WTC11 (cell line): ENCODE data around the gene KIF26A. TPM values are rescaled to one million over a fixed set of nuclear protein-coding genes. Genes with fewer than 3 reads are reported as not detected.

Source experiments
- ATAC-seq: fragments of 200-7000 bp; cut with Tn5 transposase; 2 replicates; pipeline ENCODE4 v1.10.0; 2021; ENCODE audit warnings: mild to moderate bottlenecking, moderate library complexity
- CTCF ChIA-PET: fragments of 300-600 bp; sonication (Branson Sonifier 250); formaldehyde crosslinking; loops from one replicate; lab custom pipeline; 2021; ENCODE audit warnings: antibody characterized with exemption; lab: Charles Lee
- POLR2A ChIA-PET: fragments of 350-600 bp; sonication (Branson Sonifier 250); formaldehyde crosslinking; loops from one replicate; lab custom pipeline; 2021; ENCODE audit warnings: antibody characterized with exemption; lab: Charles Lee
- DNase-seq: peaks from one replicate; pipeline ENCODE4 v3.0.0; 2021; ENCODE audit warnings: low spot score
- H3K27ac Mint-ChIP-seq: 2 replicates; pipeline ENCODE4 v1.8.0; 2021; ENCODE audit warnings: mixed read lengths
- H3K27me3 Mint-ChIP-seq: 2 replicates; pipeline ENCODE4 v1.8.0; 2021; ENCODE audit warnings: low read depth, mild to moderate bottlenecking, moderate library complexity, mixed read lengths
- H3K36me3 Mint-ChIP-seq: 2 replicates; pipeline ENCODE4 v1.8.0; 2021; ENCODE audit warnings: mixed read lengths
- H3K4me1 Mint-ChIP-seq: 2 replicates; pipeline ENCODE4 v1.8.0; 2022; ENCODE audit warnings: mixed read lengths
- H3K4me3 Mint-ChIP-seq: 2 replicates; pipeline ENCODE4 v1.8.0; 2021; ENCODE audit warnings: mild to moderate bottlenecking, moderate library complexity, mixed read lengths
- H3K9me3 Mint-ChIP-seq: 2 replicates; pipeline ENCODE4 v1.8.0; 2021; ENCODE audit warnings: mixed read lengths
- CREB1 ChIP-seq: sonication (generic); formaldehyde crosslinking; IDR thresholded peaks from 2 replicates; pipeline ENCODE4 v1.8.0; 2023; ENCODE audit warnings: mild to moderate bottlenecking, missing genetic modification reagents
- CTCF ChIP-seq: fragments of 200-600 bp; IDR thresholded peaks from 2 replicates; pipeline ENCODE4 v1.8.0; 2022; ENCODE audit warnings: antibody characterized with exemption
- E2F1 ChIP-seq: sonication (generic); formaldehyde crosslinking; IDR thresholded peaks from 2 replicates; pipeline ENCODE4 v1.8.0; 2022; ENCODE audit warnings: mild to moderate bottlenecking, missing genetic modification reagents
- ESRRA ChIP-seq: sonication (generic); formaldehyde crosslinking; IDR thresholded peaks from 2 replicates; pipeline ENCODE4 v1.8.1; 2022; ENCODE audit warnings: mild to moderate bottlenecking, missing genetic modification reagents, borderline replicate concordance
- ETV6 ChIP-seq: sonication (generic); formaldehyde crosslinking; IDR thresholded peaks from 2 replicates; pipeline ENCODE4 v1.8.1; 2022; ENCODE audit warnings: mild to moderate bottlenecking, missing genetic modification reagents
- GTF2I ChIP-seq: fragments of 250-450 bp; sonication (Bioruptor Pico); conservative IDR thresholded peaks from 2 replicates; pipeline ENCODE4 v1.4.0; 2021; ENCODE audit warnings: mild to moderate bottlenecking
- JUN ChIP-seq: sonication (generic); formaldehyde crosslinking; IDR thresholded peaks from 2 replicates; pipeline ENCODE4 v1.8.0; 2023; ENCODE audit warnings: mild to moderate bottlenecking, missing genetic modification reagents
- NR2C2 ChIP-seq: sonication (generic); formaldehyde crosslinking; IDR thresholded peaks from 2 replicates; pipeline ENCODE4 v1.8.0; 2022; ENCODE audit warnings: mild to moderate bottlenecking, missing genetic modification reagents
- RELA ChIP-seq: sonication (generic); formaldehyde crosslinking; IDR thresholded peaks from 2 replicates; pipeline ENCODE4 v1.8.1; 2022; ENCODE audit warnings: missing genetic modification reagents, mild to moderate bottlenecking, borderline replicate concordance
- RORB ChIP-seq: fragments of 250-450 bp; sonication (Bioruptor Pico); IDR thresholded peaks from 2 replicates; pipeline ENCODE4 v1.9.0; 2021; ENCODE audit warnings: mild to moderate bottlenecking
- SMAD3 ChIP-seq: sonication (generic); formaldehyde crosslinking; IDR thresholded peaks from 2 replicates; pipeline ENCODE4 v1.8.0; 2022; ENCODE audit warnings: missing genetic modification reagents, mild to moderate bottlenecking, borderline replicate concordance
- SMAD4 ChIP-seq: sonication (generic); formaldehyde crosslinking; IDR thresholded peaks from 2 replicates; pipeline ENCODE4 v1.8.0; 2022; ENCODE audit warnings: mild to moderate bottlenecking, missing genetic modification reagents
- ZNF232 ChIP-seq: sonication (generic); formaldehyde crosslinking; IDR thresholded peaks from 2 replicates; pipeline ENCODE4 v1.8.0; 2022; ENCODE audit warnings: mild to moderate bottlenecking, missing genetic modification reagents
- ZNF317 ChIP-seq: sonication (generic); formaldehyde crosslinking; IDR thresholded peaks from 2 replicates; pipeline ENCODE4 v1.8.1; 2023; ENCODE audit warnings: low read depth, mild to moderate bottlenecking, moderate library complexity, missing genetic modification reagents, borderline replicate concordance
- ZNF671 ChIP-seq: fragments of 250-450 bp; sonication (Bioruptor Pico); IDR thresholded peaks from 2 replicates; pipeline ENCODE4 v1.8.0; 2021; ENCODE audit warnings: mild to moderate bottlenecking
- total RNA-seq: library from RNA; stranded (reverse); gene quantifications from 3 replicates; pipeline ENCODE4 v1.2.3, GENCODE V29; 2021
- TF ChIP-seq, protein P1 (sequence below): sonication (generic); formaldehyde crosslinking; IDR thresholded peaks from 2 replicates; pipeline ENCODE4 v1.8.1; 2022; ENCODE audit warnings: mild to moderate bottlenecking, moderate library complexity, missing genetic modification reagents
- TF ChIP-seq, protein P2 (sequence below): fragments of 250-450 bp; sonication (Bioruptor Pico); IDR thresholded peaks from 2 replicates; pipeline ENCODE4 v1.9.0; 2021; ENCODE audit warnings: mild to moderate bottlenecking
- TF ChIP-seq, protein P3 (sequence below): sonication (generic); formaldehyde crosslinking; IDR thresholded peaks from 2 replicates; pipeline ENCODE4 v1.8.1; 2023; ENCODE audit warnings: mild to moderate bottlenecking, missing genetic modification reagents
- TF ChIP-seq, protein P4 (sequence below): fragments of 250-450 bp; sonication (Bioruptor Pico); IDR thresholded peaks from 2 replicates; pipeline ENCODE4 v1.9.0; 2021; ENCODE audit warnings: mild to moderate bottlenecking, borderline replicate concordance
- TF ChIP-seq, protein P5 (sequence below): fragments of 250-450 bp; sonication (Bioruptor Pico); IDR thresholded peaks from 2 replicates; pipeline ENCODE4 v1.9.0; 2021; ENCODE audit warnings: moderate library complexity, mild to moderate bottlenecking, inconsistent platforms, borderline replicate concordance

The KIF26A gene
- total RNA-seq, 1 experiment from 2014 or later = 53.4 TPM

DNA sequence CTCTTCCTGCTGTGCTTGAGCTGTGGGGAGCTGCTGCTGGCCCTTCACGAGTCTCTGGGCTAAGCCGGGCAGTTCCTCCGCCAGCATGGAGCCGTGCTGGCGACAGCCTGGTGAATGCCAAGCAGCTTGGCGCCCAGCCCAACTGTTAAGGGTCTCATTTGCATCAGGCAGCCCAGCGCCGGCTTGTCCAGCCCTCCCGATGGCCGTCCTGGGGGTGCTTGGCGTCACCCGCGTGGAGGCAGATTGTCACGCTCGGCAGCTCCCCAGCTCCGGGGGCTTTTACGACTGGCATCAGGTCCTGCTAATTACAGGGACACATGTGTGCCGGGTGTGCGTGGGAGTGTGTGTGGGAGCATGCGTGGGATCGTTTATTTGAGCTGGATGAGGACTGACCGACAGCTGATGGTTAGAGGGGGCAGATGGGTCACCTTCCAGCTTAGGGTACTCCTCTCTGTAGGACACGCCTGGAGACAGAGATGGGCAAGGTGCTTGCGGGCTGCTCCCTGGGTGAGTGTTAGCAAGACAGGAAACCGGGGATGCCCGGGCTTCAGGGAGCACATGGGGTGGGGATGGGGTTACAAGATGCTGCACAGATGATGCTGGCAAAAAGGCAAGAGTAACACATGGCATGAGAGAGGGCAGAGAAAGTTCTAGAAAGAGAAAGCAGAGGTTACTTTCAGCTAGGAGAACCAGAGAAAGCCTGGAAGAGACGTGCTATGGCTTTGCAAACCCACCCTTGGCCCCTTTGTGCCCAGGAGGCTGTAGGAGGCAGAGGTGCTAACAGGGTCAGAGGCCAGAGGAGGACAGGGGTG lies 64.1 kb downstream of the KIF26A start:
- ATAC-seq = no peak
- Mint-ChIP-seq H3K27me3 (no peaks in the 10 kb centered on the region), H3K36me3 (no peaks in the 10 kb centered on the region), H3K4me1 (no peaks in the 10 kb centered on the region), H3K27ac (no peak overlapping the region), H3K9me3 (no peaks in the 10 kb centered on the region), H3K4me3 (no peak overlapping the region)
- TF ChIP-seq NR2C2 (CRISPR knock-in tag) = no peak
- no peak for TF ChIP-seq ZNF671
- no peak for TF ChIP-seq RELA (CRISPR knock-in tag)
- TF ChIP-seq CREB1 (CRISPR knock-in tag) = no peak
- TF ChIP-seq JUN (CRISPR knock-in tag) = no peak
- no peak for TF ChIP-seq E2F1 (CRISPR knock-in tag)
- TF ChIP-seq, protein P1, sequence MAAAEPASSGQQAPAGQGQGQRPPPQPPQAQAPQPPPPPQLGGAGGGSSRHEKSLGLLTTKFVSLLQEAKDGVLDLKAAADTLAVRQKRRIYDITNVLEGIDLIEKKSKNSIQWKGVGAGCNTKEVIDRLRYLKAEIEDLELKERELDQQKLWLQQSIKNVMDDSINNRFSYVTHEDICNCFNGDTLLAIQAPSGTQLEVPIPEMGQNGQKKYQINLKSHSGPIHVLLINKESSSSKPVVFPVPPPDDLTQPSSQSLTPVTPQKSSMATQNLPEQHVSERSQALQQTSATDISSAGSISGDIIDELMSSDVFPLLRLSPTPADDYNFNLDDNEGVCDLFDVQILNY (CRISPR knock-in tag) = no peak
- no peak for TF ChIP-seq ZNF232 (CRISPR knock-in tag)
- TF ChIP-seq, protein P2, sequence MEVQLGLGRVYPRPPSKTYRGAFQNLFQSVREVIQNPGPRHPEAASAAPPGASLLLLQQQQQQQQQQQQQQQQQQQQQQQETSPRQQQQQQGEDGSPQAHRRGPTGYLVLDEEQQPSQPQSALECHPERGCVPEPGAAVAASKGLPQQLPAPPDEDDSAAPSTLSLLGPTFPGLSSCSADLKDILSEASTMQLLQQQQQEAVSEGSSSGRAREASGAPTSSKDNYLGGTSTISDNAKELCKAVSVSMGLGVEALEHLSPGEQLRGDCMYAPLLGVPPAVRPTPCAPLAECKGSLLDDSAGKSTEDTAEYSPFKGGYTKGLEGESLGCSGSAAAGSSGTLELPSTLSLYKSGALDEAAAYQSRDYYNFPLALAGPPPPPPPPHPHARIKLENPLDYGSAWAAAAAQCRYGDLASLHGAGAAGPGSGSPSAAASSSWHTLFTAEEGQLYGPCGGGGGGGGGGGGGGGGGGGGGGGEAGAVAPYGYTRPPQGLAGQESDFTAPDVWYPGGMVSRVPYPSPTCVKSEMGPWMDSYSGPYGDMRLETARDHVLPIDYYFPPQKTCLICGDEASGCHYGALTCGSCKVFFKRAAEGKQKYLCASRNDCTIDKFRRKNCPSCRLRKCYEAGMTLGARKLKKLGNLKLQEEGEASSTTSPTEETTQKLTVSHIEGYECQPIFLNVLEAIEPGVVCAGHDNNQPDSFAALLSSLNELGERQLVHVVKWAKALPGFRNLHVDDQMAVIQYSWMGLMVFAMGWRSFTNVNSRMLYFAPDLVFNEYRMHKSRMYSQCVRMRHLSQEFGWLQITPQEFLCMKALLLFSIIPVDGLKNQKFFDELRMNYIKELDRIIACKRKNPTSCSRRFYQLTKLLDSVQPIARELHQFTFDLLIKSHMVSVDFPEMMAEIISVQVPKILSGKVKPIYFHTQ (CRISPR knock-in tag) = no peak
- no peak for TF ChIP-seq ESRRA (CRISPR knock-in tag)
- TF ChIP-seq GTF2I = no peak
- TF ChIP-seq RORB (CRISPR knock-in tag) = no peak
- ChIA-PET CTCF (no interaction called here), POLR2A (interaction anchor here (0.6 kb wide), 1 partner anchor 12 kb away, joined by 3 read pairs; no protein-coding TSS in a partner anchor)
- DNase-seq = no peak

GRCh38 chr14:104203071-104203425 lies 64.7 kb downstream of the KIF26A start:
- no peaks in the 10 kb centered on the region for H3K36me3 Mint-ChIP-seq
- no peaks in the 10 kb centered on the region for H3K9me3 Mint-ChIP-seq
- no peak for DNase-seq
- H3K4me3 Mint-ChIP-seq = no peak overlapping the region
- POLR2A ChIA-PET = no interaction called here
- no peaks in the 10 kb centered on the region for H3K27me3 Mint-ChIP-seq
- no peak for ATAC-seq
- CTCF ChIA-PET = no interaction called here
- H3K4me1 Mint-ChIP-seq = no peaks in the 10 kb centered on the region
- H3K27ac Mint-ChIP-seq = no peak overlapping the region
- TF ChIP-seq SMAD3 (CRISPR knock-in tag) (no peak), ZNF317 (CRISPR knock-in tag) (no peak), SMAD4 (no peak), CTCF (no peak), ETV6 (CRISPR knock-in tag) (no peak), RORB (CRISPR knock-in tag) (no peak)
- TF ChIP-seq, protein P3, sequence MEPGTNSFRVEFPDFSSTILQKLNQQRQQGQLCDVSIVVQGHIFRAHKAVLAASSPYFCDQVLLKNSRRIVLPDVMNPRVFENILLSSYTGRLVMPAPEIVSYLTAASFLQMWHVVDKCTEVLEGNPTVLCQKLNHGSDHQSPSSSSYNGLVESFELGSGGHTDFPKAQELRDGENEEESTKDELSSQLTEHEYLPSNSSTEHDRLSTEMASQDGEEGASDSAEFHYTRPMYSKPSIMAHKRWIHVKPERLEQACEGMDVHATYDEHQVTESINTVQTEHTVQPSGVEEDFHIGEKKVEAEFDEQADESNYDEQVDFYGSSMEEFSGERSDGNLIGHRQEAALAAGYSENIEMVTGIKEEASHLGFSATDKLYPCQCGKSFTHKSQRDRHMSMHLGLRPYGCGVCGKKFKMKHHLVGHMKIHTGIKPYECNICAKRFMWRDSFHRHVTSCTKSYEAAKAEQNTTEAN (CRISPR knock-in tag) = no peak
- TF ChIP-seq, protein P4, sequence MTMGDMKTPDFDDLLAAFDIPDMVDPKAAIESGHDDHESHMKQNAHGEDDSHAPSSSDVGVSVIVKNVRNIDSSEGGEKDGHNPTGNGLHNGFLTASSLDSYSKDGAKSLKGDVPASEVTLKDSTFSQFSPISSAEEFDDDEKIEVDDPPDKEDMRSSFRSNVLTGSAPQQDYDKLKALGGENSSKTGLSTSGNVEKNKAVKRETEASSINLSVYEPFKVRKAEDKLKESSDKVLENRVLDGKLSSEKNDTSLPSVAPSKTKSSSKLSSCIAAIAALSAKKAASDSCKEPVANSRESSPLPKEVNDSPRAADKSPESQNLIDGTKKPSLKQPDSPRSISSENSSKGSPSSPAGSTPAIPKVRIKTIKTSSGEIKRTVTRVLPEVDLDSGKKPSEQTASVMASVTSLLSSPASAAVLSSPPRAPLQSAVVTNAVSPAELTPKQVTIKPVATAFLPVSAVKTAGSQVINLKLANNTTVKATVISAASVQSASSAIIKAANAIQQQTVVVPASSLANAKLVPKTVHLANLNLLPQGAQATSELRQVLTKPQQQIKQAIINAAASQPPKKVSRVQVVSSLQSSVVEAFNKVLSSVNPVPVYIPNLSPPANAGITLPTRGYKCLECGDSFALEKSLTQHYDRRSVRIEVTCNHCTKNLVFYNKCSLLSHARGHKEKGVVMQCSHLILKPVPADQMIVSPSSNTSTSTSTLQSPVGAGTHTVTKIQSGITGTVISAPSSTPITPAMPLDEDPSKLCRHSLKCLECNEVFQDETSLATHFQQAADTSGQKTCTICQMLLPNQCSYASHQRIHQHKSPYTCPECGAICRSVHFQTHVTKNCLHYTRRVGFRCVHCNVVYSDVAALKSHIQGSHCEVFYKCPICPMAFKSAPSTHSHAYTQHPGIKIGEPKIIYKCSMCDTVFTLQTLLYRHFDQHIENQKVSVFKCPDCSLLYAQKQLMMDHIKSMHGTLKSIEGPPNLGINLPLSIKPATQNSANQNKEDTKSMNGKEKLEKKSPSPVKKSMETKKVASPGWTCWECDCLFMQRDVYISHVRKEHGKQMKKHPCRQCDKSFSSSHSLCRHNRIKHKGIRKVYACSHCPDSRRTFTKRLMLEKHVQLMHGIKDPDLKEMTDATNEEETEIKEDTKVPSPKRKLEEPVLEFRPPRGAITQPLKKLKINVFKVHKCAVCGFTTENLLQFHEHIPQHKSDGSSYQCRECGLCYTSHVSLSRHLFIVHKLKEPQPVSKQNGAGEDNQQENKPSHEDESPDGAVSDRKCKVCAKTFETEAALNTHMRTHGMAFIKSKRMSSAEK (CRISPR knock-in tag) = no peak
- TF ChIP-seq, protein P5, sequence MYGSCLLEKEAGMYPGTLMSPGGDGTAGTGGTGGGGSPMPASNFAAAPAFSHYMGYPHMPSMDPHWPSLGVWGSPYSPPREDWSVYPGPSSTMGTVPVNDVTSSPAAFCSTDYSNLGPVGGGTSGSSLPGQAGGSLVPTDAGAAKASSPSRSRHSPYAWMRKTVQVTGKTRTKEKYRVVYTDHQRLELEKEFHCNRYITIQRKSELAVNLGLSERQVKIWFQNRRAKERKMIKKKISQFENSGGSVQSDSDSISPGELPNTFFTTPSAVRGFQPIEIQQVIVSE (CRISPR knock-in tag) = no peak
